ENCODE measurements around the gene SLC12A5. TPM values are rescaled to one million over a fixed set of nuclear protein-coding genes. Genes with fewer than 3 reads are reported as not detected.
"Not testable (repeated sequence)": the region's sequence is repeated elsewhere in the genome, so short reads cannot be mapped to it uniquely, and the experiment has no call there.

The SLC12A5 gene
- 0.17 and 0.47 TPM in 2 replicates for total RNA-seq

DNA sequence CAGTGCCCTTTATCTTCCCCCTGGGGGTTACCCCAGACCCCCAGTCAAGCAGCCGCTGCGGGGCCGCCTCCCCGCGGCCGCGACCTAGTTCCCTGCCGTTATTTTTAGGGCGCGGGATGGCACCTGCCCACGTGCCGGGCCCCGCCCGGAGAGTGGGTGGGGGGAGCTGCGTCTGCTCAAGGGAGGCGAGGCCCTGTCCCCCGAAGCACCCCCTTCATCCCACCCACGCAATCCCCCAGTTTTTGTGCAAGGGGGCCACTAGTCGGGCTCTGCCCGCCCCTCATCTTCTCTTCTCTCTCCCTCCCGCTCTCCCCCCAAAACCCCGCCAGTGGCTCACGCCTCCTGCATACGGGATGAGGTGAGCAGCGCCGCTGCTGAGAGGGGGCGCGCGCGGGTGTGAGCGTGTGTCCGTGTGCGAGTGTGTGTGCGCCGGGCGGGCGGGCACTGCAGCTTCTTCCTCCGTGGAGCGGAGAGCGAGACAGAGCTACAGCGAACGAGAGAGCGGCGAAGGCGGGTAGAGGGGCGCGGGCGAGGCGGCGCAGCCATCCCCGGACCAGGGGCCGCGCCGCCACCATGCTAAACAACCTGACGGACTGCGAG lies at the start of gene SLC12A5:
Gene SLC12A5, plus strand, starts transcription at position 444 of the 600 bp plus-strand sequence. Its CDS starts 130 bp downstream, at position 574.
- DNase-seq: no peak

DNA sequence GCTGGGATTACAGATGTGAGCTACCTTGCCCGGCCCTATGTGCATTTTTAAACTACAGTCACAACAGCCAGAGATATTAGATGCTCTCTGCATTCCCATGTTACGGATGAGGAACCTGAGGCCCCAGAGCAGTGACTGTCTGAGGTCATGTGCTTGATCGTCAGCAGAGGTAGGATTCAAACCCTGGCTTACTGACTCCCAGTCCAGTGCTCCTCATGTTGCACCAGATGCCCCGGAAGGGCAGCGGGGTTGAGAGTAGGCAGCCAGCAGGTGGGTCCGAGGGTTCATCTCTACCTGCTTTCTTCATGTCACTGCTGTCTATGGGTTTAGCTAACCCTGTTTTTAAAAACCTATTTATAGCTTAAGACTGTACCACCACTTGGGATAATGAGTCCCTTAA lies 47.8 kb upstream of the SLC12A5 start:
- no peak for DNase-seq

DNA sequence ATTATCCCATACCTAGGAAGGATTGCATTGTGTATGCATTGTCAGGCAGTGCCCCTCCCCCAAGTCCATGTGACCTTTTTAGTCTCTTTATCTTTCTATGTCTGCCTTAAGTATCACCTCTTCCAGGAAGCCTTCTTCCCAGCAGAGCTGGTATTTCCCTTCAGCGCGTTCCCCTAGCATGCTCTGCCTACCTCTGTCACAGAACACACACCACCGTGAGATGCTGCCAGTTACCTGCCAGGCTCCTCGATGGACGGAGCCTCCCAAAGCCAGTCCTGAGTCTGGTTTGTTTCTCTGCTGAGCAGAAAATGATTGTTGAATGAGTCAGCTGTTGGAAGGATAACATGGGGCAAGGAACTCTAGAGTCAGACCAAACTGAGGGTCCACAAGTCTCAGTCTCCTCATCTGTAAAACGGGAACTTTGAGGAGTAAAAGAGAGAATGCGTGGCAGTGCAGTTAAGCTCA lies 45.7 kb upstream of the SLC12A5 start:
- no peak for DNase-seq

DNA sequence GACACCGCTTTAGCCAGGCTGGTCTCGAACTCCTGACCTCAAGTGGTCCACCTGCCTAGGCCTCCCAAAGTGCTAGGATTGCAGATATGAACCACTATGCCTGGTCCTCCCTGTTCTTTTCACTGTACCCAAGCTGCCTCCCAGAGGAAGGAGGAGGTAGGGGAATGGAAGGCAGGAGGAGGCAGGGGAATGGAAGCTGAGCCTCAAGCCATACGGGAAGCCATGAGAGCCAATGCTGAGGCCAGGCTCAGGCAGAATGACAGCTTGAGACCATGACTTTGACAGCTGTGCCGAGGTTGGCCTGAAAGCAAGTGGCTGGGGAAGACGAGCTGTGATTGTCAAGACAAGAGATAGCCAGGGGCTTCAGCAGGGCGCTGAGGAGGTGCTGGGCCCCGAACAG lies 43.4 kb upstream of the SLC12A5 start:
- no peak for DNase-seq

DNA sequence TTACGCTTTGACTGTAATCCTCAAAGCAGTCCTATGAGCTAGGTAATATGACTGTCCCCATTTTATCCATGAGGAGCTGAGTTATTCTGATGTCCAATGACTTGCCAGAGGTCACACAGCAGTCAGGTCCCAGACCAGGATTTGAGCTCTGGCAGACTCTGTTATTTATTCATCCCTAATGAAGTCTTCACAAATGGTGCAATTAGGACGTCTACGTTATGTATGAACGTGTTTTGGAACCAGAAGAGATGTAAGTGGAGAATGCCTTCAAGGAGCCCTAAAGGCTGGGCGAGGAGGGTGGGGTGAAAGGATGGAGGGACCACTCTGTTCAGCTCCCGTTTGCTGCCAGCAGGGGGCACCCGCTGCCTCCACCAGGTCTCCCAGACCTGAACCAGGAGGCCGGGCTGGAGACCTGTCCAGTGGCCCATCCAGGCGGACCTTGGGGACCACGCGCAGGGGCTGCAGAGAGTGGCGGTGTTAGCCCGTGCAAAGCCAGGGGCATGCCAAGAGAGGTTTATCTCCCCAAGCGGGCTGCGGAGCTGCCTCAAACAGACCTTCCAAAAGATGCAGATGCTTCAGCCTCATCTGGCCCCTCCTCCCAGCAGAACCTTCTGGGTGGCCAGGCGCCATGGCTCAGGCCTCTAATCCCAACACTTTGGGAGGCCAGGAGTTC lies 41.8 kb upstream of the SLC12A5 start:
- peak; percentile 81 for DNase-seq

DNA sequence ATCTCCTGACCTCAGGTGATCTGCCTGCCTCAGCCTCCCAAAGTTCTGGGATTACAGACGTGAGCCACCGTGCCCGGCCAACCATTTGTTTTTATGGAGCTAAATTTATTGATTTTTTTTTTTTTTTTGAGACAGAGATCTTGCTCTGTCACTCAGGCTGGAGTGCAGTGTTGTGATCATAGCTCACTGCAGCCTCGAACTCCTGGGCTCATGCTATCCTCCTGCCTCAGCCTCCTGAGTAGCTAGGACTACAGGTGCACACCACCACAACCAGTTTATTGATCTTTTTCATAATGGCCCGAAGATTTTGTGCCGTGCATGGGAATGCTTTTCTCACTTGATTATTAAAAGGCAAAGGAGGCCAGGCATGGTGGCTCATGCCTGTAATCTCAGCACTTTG lies 40.2 kb upstream of the SLC12A5 start:
- not testable (repeated sequence) for DNase-seq

DNA sequence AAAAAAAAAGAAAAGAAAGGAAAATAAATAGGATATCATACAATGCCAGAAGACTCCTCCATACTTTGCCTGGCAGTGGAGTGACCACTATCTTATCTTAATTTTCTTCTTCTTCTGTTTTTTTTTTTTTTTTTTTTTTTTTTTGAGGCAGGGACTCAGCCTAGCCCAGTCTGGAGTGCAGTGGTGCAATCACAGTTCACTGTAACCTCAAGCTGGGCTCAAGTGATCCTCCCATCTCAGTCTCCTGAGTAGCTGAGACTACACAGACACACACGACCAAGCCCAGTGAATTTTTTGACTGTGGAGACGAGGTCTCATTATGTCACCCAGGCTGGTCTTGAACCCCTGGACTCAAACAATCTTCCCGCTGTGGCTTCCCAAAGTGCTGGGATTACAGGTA lies 37.4 kb upstream of the SLC12A5 start:
- DNase-seq: no peak

DNA sequence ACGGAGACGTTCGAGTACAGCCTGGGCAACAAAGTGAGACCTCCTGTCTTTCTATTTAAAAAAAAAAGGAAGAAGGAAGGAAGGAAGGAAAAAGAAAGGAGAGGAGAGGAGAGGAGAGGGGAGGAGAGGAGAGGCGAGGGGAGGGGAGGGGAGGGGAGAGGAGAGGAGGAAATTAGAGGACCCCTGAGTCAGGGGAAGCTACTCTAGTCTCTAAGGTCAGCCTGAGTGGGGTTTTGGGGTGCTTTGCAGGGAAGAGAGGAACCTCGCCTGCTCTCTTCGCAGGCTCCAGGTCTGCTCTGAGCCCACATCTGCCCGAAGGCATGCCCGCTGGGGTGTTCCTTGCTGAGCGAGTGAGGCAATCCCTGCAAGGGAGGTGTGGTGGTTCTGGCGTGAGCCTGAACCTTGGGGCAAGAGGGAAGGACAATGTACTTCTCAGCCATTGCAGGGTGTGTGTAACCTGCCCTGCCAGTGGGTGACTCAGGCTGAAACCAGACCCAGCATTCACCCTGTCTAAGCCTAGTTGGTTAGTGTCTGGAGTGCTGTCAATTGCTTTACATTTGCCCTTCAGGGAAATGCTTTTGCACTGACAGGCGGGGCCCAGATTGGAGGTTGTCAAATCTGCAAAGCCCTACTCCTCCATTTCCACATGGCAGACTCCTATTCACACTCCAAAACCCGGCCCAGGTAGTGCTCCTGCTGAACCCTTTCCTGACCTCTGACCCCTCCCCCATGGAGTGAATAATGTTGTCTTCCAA lies 35.6 kb upstream of the SLC12A5 start:
- DNase-seq: no peak

DNA sequence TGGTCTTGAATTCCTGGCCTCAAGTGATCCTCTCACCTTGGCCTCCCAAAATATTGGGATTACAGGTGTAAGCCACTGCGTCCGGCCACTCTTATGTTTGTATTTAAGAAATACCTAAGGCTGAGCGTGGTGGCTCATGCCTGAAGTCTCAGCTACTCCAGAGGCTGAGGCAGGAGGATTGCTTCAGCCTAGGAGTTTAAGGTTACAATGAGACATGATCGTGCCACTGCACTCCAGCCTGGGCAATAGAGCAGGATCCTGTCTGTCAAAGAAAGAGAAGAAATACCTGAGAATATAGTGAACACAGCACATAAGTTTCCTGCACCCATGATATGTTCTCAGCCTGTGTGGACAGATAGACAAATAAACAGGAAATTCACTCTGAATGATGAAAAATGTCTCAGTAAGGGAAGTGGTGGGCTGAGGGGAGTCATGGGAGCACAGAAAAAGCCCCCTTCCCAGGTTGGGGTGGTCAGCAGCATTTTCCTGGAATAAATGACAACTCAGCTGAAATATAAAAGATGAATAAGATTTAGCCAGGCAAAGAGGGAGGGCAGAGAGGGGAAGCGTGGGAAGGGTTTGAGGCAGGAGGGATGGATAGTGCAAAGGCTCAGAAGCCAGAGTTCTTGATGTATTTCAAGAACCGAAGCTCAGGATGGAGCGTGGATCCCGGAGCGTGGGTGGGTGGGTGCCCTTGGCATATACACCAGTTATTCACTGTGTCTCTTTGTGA lies 34.1 kb upstream of the SLC12A5 start:
- DNase-seq: no peak

DNA sequence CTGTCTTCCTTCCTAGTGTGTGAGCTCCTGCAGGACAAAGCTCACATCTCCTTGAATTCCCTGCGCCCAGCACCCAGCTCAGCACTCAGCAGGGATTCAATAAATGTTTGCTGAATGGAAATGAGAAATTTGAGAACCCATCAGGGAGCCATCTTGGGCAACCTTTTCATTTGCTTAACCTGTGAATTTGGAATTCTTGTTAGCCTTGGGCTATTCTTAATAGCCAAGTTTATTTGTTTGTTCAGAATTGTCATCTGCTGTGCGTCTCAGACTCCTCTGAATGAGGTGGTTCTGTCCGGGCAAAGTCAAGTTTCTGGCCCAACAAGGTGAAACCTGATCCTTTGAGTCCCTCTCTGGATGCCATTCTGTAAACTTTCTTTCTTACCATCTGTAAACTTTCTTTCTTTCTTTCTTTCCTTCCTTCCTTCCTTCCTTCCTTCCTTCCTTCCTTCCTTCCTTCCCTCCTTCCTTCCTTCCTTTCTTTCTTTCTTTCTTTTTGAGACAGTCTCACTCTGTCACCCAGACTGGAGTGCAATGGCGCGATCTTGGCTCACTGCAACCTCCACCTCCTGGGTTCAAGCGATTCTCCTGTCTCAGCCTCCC lies 33.4 kb upstream of the SLC12A5 start:
- not testable (repeated sequence) for DNase-seq

DNA sequence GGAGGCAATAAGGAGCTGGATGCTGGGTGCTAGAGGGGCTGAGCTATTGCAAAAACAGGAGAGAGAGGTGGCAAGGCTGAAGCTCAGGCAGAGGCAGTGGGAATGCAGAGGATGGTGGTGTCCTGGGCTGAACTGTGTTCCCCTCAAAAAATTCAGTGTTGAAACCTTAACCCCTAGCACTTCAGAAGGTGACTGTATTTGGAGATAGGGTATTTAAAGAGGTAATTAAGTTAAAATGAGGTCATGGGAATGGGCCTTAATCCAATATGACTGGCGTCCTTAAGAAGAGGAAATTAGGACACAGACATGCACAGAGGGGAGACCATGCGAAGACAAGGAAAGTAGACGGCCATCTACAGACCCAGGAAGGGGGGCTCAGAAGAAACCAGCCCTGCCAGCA lies 31.8 kb upstream of the SLC12A5 start:
- no peak for DNase-seq

DNA sequence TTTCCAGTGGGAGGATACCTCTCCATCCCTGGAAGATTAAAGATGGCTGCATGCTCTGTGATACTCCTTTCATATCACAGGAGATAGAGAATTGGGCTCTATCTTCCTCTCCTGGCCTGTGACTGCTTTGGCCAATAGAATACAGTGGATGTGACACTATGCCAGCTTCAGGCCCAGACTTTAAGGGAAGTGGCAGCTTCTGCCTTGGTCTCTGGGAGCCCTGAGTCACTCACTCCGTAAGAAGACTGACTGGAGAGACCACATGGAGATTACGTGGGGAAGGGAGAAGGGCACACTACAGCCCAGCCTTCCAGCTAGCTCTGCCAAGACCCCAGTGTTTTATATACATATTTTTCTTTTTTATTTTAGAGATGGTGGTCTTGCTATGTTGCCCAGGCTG lies 30.7 kb upstream of the SLC12A5 start:
- DNase-seq: no peak

DNA sequence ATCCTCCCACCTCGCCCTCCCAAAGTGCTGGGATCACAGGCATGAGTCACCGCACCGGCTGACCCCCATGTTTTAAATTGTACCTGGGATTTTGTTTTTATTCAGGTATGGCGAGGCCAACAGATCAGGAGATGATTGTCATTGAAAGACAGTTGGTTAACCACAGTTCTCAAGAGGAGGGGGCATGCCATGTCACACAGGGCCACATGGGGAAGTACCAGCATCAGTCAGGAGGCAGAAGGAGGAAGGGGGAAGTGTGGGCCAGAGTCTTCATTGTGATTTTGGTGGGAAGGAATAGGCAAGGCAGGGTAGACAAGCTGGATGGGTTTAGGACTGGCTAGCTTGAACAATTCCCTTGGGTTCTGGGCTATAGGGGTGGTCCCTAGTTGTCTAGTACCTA lies 30.3 kb upstream of the SLC12A5 start:
- DNase-seq: no peak

DNA sequence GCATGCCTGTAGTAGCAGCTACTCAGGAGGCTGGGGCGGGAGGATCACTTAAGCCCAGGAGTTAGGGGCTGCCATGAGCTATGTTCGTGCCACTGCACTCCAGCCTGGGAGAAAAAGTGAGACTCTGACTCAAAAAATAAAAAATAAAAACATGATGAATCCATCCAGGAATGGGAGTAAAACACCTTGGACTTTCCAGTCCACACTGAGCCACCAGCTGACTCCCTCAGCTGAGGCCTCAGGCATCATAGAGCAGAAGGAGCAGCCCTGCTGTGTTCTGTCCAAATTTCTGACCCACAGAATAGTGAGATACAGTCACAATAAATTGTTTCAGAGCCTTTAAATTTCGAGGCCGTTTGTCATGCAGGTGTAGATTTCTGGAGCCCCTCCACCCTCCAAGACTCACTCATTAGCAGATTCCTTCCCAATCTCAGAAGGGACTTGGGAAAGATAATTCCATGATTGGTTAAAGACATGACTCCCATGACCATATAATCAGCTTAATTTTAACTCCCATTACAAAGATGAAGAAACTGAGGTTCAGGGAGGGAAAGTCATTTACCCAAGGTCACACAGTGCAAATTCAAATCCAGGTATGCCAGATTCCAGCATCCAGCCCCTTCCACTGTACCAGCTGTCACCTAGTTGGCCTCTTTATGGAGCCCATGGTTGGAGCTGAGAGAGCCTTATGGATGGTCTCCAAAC lies 29.3 kb upstream of the SLC12A5 start:
- no peak for DNase-seq

DNA sequence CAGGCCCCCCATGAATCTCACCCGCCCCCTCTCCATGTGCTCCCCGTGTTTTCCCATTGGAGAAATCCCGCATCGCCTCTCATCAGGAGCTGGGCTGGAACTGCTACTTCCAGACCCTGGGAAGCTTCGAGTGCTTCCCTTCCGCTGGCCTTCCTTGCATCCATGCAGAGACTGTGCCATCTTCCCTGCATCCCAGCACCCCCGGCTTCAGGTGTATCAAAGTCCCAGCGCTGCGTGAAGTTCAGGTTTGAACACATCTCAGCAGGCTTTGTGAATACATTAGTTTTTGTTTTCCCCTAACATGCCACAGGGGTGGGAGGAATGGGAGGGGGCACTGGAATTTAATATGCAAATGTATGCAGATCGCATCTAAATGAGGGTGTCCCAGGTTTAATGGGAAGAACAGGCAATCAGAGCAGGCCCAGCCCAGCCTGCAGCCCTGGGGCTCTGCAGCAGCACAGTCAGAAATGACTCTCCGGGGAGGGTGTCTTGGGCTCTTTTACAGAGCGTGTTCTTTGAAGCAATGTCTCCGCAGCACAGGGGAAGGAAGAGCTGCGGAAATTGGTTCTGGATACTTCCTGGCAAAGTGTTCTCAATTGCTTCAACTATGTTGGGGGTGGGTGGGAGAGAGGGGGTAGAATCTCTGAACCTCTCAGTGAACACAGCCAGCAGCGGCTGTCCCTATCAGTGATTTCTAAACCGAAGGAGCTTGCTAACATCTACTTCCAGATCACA lies 28.6 kb upstream of the SLC12A5 start:
- DNase-seq: no peak

DNA sequence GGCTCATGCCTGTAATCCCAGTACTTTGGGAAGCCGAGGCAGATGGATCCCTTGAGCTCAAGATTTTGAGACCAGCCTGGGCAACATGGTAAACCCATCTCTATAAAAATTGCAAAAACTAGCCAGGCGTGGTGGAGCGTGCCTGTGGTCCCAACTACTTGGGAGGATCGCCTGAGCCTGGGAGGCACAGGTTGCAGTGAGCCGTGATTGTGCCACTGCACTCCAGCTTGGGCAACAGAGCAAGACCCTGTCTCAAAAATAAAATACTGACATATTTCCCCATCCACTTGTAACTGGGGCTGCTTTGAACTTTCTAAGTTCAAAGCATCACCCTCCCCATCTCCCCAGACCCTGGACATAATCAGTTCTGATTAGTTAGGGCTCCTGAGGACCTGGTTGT lies 27.5 kb upstream of the SLC12A5 start:
- DNase-seq: no peak

DNA sequence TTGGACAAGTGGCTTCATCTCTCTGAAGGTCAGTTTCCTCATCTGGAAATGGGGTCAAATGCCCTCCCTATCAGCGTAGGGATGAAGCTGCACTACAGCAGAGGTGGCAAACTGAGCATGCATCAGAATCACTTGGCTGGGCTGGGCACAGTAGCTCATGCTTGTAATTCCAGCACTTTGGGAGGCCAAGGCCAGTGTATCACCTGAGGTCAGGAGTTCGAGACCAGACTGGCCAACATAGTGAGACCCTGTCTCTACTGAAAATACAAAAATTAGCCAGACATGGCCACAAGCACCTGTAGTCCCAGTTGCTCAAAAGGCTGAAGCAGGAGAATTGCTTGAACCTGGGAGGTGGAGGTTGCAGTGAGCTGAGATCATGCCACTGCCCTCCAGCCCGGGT lies 27.0 kb upstream of the SLC12A5 start:
- DNase-seq: no peak

DNA sequence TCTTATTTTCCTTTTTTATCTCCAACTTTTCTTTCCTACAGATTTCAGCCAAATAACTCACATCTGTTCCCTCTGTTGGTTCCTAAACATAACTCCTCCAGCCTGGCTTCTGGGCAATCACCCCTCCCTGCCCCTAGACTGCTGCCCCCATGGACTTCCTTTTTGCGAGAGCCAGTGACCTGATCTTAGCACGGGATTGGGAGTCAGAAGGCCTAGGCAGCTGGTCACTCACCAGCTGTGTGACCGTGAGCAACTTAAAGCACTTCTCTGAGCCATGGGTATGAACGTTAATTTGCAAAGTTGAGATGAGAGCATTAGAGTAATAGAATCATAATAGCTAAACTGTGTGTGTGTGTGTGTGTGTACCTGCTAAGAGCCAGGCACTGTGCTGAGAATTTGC lies 24.8 kb upstream of the SLC12A5 start:
- no peak for DNase-seq

DNA sequence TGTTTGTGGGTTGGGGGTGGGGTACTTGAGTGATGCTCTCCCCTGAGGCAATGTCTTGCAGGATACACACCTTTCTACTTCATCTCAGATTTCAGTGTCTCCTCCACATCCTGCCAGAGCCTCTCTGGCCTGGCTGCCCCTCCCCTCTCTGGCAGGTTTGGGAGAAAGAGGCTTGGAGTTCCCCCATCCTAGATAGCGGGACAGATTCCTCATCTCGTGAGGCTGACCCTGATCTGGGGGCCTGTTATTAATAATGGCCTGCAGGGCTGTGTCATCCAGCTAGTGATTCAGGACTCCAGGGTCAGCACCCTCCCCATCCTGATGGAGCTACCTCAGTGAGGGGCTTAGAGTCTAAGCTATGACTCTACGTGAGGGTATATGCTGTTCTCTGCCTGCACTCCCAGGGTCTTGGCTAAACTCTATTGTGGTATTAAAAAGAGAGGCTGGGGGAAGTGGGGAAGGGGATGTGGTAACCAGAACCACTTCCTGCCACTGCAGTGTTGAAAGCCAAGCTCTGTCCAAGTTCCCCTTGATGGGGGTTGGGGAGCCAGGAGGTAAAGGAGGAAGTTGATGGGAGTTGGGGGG lies 24.0 kb upstream of the SLC12A5 start:
- DNase-seq: no peak

DNA sequence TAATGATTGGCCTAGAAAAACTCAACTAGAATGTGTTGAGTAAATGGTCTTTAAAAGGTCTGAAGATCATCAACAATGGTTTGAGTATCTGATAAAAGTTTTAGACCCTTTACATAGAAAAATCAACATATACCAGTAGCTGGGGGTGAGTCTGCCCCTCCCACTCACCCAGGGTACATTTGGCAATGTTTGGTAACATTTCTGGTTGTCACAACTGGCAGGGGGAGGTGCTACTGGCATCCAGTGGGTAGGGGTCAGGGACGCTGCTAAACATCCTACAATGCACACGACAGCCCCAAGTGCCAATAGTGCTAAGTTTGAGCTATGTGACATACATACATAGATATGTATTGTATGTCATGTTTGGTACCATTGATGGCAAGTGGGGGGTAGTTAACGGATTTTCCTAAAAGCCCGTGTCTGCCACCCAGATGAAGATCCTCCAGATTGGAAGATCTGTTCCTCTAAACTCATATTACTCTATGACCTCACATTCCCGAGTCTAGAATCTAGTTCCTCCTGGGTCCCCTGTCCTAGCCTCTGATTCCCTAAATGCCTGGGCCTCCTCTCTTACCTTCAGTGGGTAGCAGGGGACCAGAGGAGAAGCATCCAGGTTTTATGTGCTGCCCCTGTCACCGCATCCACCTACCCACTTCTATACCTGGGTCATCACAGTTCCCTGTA lies 22.9 kb upstream of the SLC12A5 start:
- DNase-seq: no peak

Data from dermis blood vessel endothelial cell (primary cell).